Stimulated activated effector memory CD8-positive, alpha-beta T cell treated with anti-CD3 and anti-CD28 coated beads, Interleukin-12 subunit alpha, Interleukin-12 subunit beta, amount 100 ng/mL, for 72 hours (primary cell): ENCODE data around the gene YAP1.

Experiments
- ATAC-seq: fragments of 150-1000 bp; cut with Tn5 transposase; 2 replicates; pipeline ENCODE4 v1.10.0; 2021
- DNase-seq, 2 donors: peaks; one replicate each; pipeline ENCODE4 v3.0.0; 2021 to 2022; ENCODE audit warnings: low spot score in 2 of 2
- H3K27ac Mint-ChIP-seq: one replicate; pipeline ENCODE4 v1.8.0; 2022; ENCODE audit warnings: mild to moderate bottlenecking, mixed read lengths
- H3K36me3 Mint-ChIP-seq: one replicate; pipeline ENCODE4 v1.8.0; 2022; ENCODE audit warnings: mild to moderate bottlenecking, mixed read lengths
- H3K4me1 Mint-ChIP-seq: one replicate; pipeline ENCODE4 v1.8.0; 2022; ENCODE audit warnings: mixed read lengths
- H3K4me3 Mint-ChIP-seq: one replicate; pipeline ENCODE4 v1.8.0; 2022; ENCODE audit warnings: mild to moderate bottlenecking, mixed read lengths
- H3K9me3 Mint-ChIP-seq: one replicate; pipeline ENCODE4 v1.8.0; 2022; ENCODE audit warnings: mixed read lengths

The YAP1 gene

DNA sequence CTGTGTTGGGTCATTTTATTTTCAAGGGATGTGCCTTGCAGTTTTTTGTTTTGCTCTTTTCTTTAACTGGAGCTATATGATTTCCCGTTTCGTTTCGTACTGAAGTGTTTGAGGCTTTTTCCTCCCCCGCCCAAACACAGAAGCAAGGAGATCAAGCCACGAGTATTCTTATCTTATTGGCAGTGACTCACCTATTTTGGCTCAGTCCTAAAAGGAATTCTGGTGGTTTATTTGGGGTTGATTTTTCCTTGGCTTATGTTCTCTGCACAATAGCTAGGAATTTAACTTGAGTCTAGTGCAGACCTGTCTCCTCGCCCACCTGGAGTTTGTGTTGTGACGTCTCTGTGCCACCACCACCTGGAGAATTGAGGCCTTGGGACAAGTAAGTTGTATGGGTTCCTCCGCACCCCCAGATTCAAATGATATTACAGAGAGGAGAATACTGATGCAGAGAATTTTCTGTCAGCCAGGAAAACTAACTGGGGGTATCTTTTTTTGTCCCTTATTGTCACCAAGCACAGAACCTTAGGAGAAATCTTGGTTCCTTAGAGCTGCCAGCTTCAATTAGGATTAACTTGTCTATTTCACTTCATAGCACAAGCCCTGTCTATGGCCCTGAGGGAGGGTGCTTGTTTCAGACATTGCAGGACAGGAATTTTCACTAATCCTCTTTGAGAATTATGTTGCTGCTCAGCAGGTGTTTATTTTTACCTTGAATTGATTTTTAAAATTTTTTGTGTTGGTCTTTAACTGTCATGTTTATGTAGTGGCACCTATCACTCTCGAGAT lies 116.6 kb downstream of the YAP1 start:
- DNase-seq (no peak), ATAC-seq (no peak)
- no peaks in the 10 kb centered on the region for H3K36me3 Mint-ChIP-seq
- H3K4me3 Mint-ChIP-seq, result no peak overlapping the region
- H3K27ac Mint-ChIP-seq, result no peak overlapping the region
- H3K4me1 Mint-ChIP-seq, result no peaks in the 10 kb centered on the region
- no peaks in the 10 kb centered on the region for H3K9me3 Mint-ChIP-seq

DNA sequence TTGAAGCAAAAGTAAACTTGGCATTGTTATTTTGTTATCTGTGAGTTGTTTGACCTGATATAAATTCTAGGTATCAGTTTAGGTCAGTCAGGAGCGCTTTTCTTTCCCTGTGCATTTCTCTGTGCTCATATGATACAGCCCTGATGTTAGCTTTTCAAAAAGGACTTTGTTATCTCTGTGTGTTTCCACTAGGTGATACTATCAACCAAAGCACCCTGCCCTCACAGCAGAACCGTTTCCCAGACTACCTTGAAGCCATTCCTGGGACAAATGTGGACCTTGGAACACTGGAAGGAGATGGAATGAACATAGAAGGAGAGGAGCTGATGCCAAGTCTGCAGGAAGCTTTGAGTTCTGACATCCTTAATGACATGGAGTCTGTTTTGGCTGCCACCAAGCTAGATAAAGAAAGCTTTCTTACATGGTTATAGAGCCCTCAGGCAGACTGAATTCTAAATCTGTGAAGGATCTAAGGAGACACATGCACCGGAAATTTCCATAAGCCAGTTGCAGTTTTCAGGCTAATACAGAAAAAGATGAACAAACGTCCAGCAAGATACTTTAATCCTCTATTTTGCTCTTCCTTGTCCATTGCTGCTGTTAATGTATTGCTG lies 119.4 kb downstream of the YAP1 start:
- no peaks in the 10 kb centered on the region for H3K4me1 Mint-ChIP-seq
- no peaks in the 10 kb centered on the region for H3K9me3 Mint-ChIP-seq
- no peak for ATAC-seq
- no peaks in the 10 kb centered on the region for H3K36me3 Mint-ChIP-seq
- H3K27ac Mint-ChIP-seq, result no peak overlapping the region
- H3K4me3 Mint-ChIP-seq, result no peak overlapping the region
- DNase-seq, result no peak

DNA sequence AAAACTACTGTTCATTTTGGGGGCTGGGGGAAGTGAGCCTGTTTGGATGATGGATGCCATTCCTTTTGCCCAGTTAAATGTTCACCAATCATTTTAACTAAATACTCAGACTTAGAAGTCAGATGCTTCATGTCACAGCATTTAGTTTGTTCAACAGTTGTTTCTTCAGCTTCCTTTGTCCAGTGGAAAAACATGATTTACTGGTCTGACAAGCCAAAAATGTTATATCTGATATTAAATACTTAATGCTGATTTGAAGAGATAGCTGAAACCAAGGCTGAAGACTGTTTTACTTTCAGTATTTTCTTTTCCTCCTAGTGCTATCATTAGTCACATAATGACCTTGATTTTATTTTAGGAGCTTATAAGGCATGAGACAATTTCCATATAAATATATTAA lies 119.9 kb downstream of the YAP1 start:
- no peaks in the 10 kb centered on the region for H3K4me1 Mint-ChIP-seq
- no peak for ATAC-seq
- no peaks in the 10 kb centered on the region for H3K9me3 Mint-ChIP-seq
- H3K27ac Mint-ChIP-seq, result no peak overlapping the region
- no peak for DNase-seq
- no peak overlapping the region for H3K4me3 Mint-ChIP-seq
- H3K36me3 Mint-ChIP-seq, result no peaks in the 10 kb centered on the region

DNA sequence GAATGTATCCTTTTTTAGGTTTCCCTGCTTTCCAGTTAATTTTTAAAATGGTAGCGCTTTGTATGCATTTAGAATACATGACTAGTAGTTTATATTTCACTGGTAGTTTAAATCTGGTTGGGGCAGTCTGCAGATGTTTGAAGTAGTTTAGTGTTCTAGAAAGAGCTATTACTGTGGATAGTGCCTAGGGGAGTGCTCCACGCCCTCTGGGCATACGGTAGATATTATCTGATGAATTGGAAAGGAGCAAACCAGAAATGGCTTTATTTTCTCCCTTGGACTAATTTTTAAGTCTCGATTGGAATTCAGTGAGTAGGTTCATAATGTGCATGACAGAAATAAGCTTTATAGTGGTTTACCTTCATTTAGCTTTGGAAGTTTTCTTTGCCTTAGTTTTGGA lies 120.7 kb downstream of the YAP1 start:
- Mint-ChIP-seq H3K4me3 (no peak overlapping the region), H3K9me3 (no peaks in the 10 kb centered on the region), H3K36me3 (no peaks in the 10 kb centered on the region), H3K4me1 (no peaks in the 10 kb centered on the region), H3K27ac (no peak overlapping the region)
- no peak for ATAC-seq
- DNase-seq, result no peak

DNA sequence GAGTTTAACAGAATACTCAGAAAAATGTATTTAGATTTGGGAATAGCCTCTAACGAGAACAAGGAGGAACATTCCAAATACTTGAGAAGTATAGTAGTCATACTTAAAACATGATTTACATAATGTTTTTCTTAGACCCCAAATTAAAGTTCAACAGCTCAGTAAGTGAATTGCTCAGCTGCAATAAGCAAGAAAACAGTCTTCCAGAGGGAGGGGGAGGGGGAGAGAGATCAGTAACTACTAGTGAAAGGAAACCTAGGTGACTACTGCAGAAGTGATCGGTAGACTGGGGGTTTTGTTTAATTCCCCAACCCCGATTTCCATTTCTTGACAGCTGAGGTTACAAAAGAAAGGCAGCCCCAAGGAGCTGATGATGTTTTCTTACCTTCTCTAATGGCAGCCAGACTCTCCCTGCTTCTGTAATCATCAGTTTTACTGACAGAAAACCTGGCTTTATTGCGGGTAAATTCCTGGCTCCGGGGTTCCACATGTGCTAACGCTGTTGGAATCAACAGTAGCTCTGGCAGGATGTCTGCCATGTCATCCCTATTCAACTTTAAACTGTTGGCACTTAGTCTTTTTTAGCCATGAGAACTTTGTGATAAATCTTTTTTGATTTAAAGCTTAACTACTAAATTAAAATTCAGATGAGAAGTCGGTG lies 124.7 kb downstream of the YAP1 start:
- H3K4me1 Mint-ChIP-seq, result no peaks in the 10 kb centered on the region
- ATAC-seq (no peak), DNase-seq (no peak)
- no peak overlapping the region for H3K27ac Mint-ChIP-seq
- no peaks in the 10 kb centered on the region for H3K9me3 Mint-ChIP-seq
- H3K4me3 Mint-ChIP-seq, result no peak overlapping the region
- H3K36me3 Mint-ChIP-seq, result no peaks in the 10 kb centered on the region

DNA sequence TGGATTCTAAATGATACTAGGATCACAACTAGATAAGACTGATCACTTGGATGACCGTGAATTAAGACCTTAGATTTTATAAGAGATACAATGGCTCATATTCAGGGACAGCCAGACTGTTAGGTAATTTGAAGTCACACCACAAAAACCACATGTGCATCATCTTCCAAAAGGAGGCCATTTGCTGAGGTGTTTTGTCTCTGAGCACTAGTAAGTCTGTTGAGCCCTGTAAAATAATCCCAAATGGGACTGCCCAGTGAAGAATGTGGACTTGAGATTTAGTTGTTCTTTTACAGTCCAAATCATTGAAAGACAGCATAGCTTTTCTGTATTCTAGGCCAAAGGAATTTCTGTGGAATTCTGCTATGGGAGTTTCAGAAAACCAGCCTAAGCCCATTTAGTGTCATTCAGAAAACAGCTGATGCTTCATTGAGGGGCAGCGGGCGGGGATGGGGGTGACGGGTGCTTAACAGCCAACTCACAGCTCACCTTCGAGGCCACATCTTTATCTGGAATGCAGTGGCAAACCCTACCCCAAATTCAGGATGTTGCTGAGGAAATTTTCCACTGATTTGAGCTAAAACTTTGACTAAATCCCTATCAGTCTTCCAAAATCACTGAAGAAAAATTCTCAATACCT lies 127.0 kb downstream of the YAP1 start:
- no peak for DNase-seq
- ATAC-seq, result peak; percentile 55
- no peak overlapping the region for H3K4me3 Mint-ChIP-seq

DNA sequence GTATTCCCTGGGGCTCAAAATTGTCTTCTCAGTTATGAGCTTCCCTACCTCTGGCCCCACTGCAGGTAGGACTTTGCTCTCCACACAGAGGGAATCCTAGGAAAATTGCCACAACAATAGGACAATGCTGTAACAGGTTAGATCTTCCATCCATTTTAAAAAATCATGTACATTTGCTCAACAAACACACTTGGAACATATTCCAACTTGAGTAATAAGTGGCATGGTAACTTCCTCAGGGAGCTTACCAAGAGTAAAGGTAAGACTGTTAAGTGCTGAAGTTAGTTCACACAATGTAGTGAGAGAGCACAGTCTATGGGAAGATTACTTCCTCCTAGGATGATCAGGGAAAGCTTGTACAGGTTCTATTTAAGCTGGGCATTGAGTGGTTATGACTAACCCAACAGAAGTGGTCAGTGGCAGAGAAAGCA lies 128.2 kb downstream of the YAP1 start:
- no peak for ATAC-seq

More for the DNA sequence above, 127.0 kb downstream of the YAP1 start:
- Mint-ChIP-seq H3K9me3 (no peaks in the 10 kb centered on the region), H3K27ac (no peak overlapping the region), H3K4me1 (peaks cover 6% of the 10 kb centered on the region), H3K36me3 (no peaks in the 10 kb centered on the region)

DNA sequence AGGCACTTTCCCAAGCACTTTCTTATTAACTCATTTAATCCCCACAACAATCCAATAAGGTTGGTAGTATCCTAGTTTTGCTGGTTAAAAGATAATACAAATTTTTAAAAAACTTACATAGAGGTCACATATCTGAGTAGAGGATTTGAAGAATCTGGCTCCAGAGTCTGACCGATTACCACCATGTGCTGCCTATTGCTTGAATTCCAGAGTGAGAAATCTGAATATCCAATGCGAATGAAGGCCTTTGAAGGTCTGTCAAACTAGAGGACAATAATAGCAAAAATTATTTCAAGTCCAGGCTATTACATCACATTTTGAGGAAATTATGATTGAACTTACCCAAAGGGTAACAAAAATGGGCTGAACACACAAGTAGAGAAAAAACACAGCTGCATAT lies 129.2 kb downstream of the YAP1 start:
- Mint-ChIP-seq H3K9me3 (no peaks in the 10 kb centered on the region), H3K27ac (no peak overlapping the region), H3K4me1 (peaks cover 6% of the 10 kb centered on the region), H3K36me3 (no peaks in the 10 kb centered on the region), H3K4me3 (no peak overlapping the region)
- DNase-seq (no peak), ATAC-seq (no peak)

More for the DNA sequence above, 128.2 kb downstream of the YAP1 start:
- H3K4me3 Mint-ChIP-seq, result no peak overlapping the region
- no peak for DNase-seq
- H3K36me3 Mint-ChIP-seq, result no peaks in the 10 kb centered on the region
- peaks cover 6% of the 10 kb centered on the region for H3K4me1 Mint-ChIP-seq
- no peaks in the 10 kb centered on the region for H3K9me3 Mint-ChIP-seq
- H3K27ac Mint-ChIP-seq, result no peak overlapping the region

DNA sequence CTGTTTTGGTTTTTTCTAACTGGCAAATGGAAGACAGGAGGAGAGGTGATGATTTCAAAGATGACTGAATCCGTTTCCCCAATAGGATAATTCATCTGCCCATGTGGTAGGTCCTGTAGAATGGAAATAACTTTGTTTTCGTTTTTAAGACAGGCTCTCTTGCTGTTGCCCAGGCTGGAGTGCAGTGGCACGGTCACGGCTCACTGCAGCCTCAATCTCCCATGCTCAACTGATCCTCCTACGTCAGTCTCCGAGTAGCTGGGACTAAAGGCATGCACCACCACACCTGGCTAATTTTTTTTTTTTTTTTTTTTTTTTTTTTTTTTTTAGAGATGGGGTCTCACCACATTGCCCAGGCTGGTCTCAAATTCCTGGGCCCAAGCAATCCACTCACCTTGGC lies 129.7 kb downstream of the YAP1 start:
- no peaks in the 10 kb centered on the region for H3K9me3 Mint-ChIP-seq
- H3K4me1 Mint-ChIP-seq, result peaks cover 6% of the 10 kb centered on the region
- ATAC-seq, result no peak
- H3K36me3 Mint-ChIP-seq, result no peaks in the 10 kb centered on the region
- H3K27ac Mint-ChIP-seq, result no peak overlapping the region
- DNase-seq, result no peak
- H3K4me3 Mint-ChIP-seq, result no peak overlapping the region

DNA sequence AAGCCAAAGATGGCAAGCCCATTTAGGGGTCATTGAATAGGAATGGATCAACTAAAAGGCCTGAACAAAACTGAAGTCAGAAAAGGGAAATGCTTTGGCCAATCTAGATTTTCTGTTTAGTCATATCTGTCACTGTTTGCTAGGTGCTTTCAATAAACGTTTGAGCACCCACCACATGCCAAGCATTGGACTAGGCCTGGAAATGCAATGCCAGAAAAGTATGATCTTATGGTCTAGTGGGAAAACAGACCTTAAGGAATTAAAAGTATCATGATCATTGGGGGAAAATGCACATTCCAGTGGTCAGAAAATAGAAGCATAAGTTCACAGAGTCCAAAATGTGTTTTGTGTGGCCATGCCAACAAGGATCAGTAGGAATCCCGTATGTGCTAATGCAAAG lies 130.3 kb downstream of the YAP1 start:
- no peak overlapping the region for H3K27ac Mint-ChIP-seq
- no peak for DNase-seq

DNA sequence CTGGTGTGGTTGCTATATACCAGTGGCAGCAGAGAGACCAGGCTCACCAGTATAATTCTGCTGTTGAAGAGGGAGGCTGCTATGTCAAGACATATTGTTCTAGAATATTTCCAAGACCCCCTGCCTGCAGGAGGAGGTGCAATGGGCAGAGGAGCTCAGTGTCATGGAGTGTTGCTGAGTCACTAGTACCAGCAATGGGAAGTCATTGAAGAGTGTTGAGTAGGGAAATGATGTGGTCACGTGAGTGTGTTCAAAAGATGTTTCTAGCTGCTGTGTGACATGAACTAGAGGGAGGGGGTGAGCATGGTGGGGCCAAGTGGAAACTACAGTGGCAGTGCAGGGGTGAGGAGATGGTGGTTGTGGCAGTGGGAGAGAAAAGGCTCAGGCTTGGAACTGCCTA lies 130.8 kb downstream of the YAP1 start:
- peaks cover 6% of the 10 kb centered on the region for H3K4me1 Mint-ChIP-seq
- no peak overlapping the region for H3K4me3 Mint-ChIP-seq
- no peak for ATAC-seq
- H3K36me3 Mint-ChIP-seq, result no peaks in the 10 kb centered on the region
- no peaks in the 10 kb centered on the region for H3K9me3 Mint-ChIP-seq
- no peak overlapping the region for H3K27ac Mint-ChIP-seq
- no peak for DNase-seq

More for the DNA sequence above, 130.3 kb downstream of the YAP1 start:
- Mint-ChIP-seq H3K4me3 (no peak overlapping the region), H3K4me1 (peaks cover 6% of the 10 kb centered on the region), H3K9me3 (no peaks in the 10 kb centered on the region), H3K36me3 (no peaks in the 10 kb centered on the region)
- ATAC-seq, result no peak

DNA sequence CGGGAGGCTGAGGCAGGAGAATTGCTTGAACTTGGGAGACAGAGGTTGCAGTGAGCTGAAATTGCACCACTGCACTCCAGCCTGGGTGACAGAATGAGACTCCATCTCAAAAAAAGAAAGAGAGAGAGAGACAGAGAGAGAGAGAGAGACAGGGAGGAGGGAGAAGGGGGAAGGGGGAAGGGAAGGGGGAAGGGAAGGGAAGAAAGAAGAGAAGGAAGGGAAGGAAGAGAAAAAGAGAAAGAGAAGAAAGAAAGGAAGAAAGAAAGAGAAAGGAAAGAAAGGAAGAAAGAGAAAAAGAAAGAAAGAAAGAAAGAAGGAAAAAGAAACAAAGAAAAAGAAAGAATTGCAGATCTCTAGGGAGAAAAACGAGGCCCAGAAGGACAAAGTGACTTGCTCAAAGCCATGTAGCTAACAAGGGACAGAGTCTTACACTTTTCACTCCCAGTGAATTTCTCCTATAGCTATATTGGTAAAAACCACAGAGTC lies 133.2 kb downstream of the YAP1 start:
- no peak for ATAC-seq
- DNase-seq, result no peak
- Mint-ChIP-seq H3K36me3 (no peaks in the 10 kb centered on the region), H3K9me3 (no peaks in the 10 kb centered on the region), H3K4me3 (no peak overlapping the region), H3K4me1 (peaks cover 6% of the 10 kb centered on the region), H3K27ac (no peak overlapping the region)

DNA sequence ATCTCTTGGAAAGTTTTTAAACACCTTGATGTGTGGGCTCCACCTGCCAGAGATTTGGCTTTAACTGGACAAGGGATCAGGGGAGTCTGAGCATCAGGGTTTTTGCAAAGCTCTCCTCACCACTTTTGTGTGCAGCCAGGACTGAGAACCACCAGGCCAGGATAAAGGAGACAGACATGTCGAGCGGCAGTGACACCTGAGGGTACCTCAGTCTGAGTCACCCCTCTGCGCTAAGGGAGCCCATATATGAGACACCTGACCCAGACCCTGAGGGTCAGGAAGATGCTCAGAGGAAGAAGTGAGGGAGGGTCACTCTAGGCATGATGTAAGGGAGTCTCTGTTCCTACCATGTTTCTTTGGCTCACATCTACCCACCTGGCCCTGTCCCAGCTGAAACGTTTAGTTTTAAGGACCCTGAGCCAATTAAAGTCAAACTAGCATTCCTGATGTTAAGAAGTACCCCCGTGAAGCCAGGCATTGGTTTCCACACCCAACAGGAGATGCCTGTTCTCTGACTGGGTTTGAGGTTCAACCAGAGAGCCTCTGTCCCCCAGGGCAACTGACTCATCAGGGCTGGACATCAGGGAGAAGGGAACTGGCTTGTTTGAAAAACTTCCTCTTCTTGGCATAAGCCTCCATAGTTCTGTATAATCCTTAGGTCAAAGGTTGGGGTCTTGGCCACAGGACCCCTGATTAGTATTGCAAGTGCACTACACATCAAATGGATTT lies 134.6 kb downstream of the YAP1 start:
- Mint-ChIP-seq H3K4me3 (no peak overlapping the region), H3K27ac (no peak overlapping the region), H3K36me3 (no peaks in the 10 kb centered on the region), H3K9me3 (no peaks in the 10 kb centered on the region), H3K4me1 (peaks cover 6% of the 10 kb centered on the region)
- DNase-seq (no peak), ATAC-seq (no peak)

DNA sequence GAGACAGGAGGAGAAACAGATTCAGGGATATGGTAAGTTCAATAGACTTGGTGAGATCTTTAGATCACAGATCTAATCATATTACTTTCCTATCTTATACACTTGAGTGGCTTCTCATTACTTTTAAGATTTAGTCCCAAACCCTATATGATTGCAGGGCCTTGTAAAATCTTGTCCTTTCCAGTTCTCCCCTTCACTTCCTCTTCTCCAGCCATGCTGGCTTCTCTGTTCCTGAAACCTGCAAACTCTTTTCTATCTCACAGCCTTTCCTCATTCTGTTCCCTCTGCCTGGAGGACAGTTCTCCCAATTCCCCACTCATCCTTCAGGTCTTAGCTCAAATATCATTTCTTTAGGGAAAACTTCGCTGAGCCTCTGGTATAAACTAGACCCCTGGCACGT lies 141.2 kb downstream of the YAP1 start:
- no peak overlapping the region for H3K4me3 Mint-ChIP-seq
- ATAC-seq (no peak), DNase-seq (no peak)
- H3K9me3 Mint-ChIP-seq, result no peaks in the 10 kb centered on the region
- H3K27ac Mint-ChIP-seq, result no peak overlapping the region
- H3K4me1 Mint-ChIP-seq, result no peaks in the 10 kb centered on the region
- no peaks in the 10 kb centered on the region for H3K36me3 Mint-ChIP-seq

DNA sequence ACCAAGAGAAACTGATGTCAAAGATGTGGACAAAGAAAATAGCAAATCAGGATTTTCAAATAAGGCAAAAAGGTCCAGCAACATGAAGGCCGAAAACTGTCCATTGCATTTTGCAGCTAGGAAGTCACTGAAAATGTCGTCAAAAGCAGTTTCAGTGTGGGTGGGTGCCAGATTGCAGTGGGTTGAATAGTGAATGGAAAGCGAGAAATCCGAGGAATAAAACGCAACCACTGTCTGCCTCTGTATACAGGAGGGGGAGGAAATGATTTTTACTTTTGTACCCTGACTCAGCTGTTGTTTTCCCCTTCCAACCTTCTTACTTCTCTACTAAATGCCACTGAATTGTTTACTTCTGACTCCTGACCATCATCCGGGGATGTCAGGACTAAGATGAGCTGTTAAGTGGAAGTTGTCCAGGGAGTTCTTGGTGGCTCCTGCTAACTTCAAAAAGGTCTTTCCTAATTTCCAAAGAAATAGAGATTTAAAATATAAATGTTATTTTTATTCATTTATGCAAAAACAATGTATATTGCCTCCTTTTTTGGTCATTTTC lies 142.2 kb downstream of the YAP1 start:
- ATAC-seq (no peak), DNase-seq (no peak)
- no peak overlapping the region for H3K27ac Mint-ChIP-seq
- H3K9me3 Mint-ChIP-seq, result no peaks in the 10 kb centered on the region
- H3K4me3 Mint-ChIP-seq, result no peak overlapping the region
- no peaks in the 10 kb centered on the region for H3K4me1 Mint-ChIP-seq
- H3K36me3 Mint-ChIP-seq, result no peaks in the 10 kb centered on the region
